A549 (cell line): ENCODE measurements around the gene SH3RF3.

Source experiments
- CEBPB ChIP-seq, 2 experiments: fragments of >200 bp in 1 of 2; sonication (Bioruptor Twin) in 1 of 2; formaldehyde crosslinking in 1 of 2; IDR thresholded peaks; 2 replicates each; pipeline ENCODE4 v1.6.1; 2012 to 2016
- EP300 ChIP-seq, 2 experiments: fragments of >200 bp; sonication (Bioruptor Twin); formaldehyde crosslinking; IDR thresholded peaks; 2 replicates in 1 of 2; 3 replicates in 1 of 2; pipeline ENCODE4 v1.6.1; 2016 to 2017
- HOXA7 ChIP-seq: fragments of 250-450 bp; sonication (Bioruptor Pico); IDR thresholded peaks from 2 replicates; pipeline ENCODE4 v1.5.0; 2020; ENCODE audit warnings: mild to moderate bottlenecking, moderate library complexity
- HOXB5 ChIP-seq: fragments of 250-450 bp; sonication (Bioruptor Pico); IDR thresholded peaks from 2 replicates; pipeline ENCODE4 v1.5.0; 2020; ENCODE audit warnings: mild to moderate bottlenecking, moderate library complexity
- JUNB ChIP-seq: fragments of >200 bp; sonication (Bioruptor Twin); formaldehyde crosslinking; IDR thresholded peaks from 2 replicates; pipeline ENCODE4 v1.6.1; 2016
- KDM1A ChIP-seq: fragments of 200-600 bp; sonication (generic); IDR thresholded peaks from 2 replicates; pipeline ENCODE4 v1.6.1; 2016; ENCODE audit warnings: low read depth, mild to moderate bottlenecking
- PHF8 ChIP-seq: fragments of 200-600 bp; sonication (generic); IDR thresholded peaks from 2 replicates; pipeline ENCODE4 v1.6.1; 2016; ENCODE audit warnings: low read depth, mild to moderate bottlenecking, antibody characterized with exemption, moderate library complexity, borderline replicate concordance
- POLR2A ChIP-seq: IDR thresholded peaks from 2 replicates; pipeline ENCODE4 v1.6.1; 2012; ENCODE audit warnings: mild to moderate bottlenecking, low read length
- ZFP36 ChIP-seq: fragments of 450-650 bp; IDR thresholded peaks from 2 replicates; pipeline ENCODE4 v1.6.1; 2014; ENCODE audit warnings: borderline replicate concordance; ENCODE audit not compliant: partially characterized antibody
- ZNF302 ChIP-seq: fragments of 250-450 bp; sonication (Bioruptor Pico); IDR thresholded peaks from 2 replicates; pipeline ENCODE4 v1.9.0; 2021; ENCODE audit warnings: inconsistent platforms, mild to moderate bottlenecking, moderate library complexity
- TF ChIP-seq, protein P1 (sequence below): fragments of >200 bp; sonication (Bioruptor Twin); formaldehyde crosslinking; IDR thresholded peaks from 3 replicates; pipeline ENCODE4 v1.5.1; 2016
- TF ChIP-seq, protein P2 (sequence below): fragments of 200-600 bp; sonication (generic); IDR thresholded peaks from 2 replicates; pipeline ENCODE4 v1.6.1; 2016; ENCODE audit warnings: antibody characterized with exemption, mild to moderate bottlenecking, moderate library complexity
- TF ChIP-seq, protein P3 (sequence below): fragments of 450-650 bp; IDR thresholded peaks from 2 replicates; pipeline ENCODE4 v1.6.1; 2014; ENCODE audit warnings: antibody characterized with exemption
- TF ChIP-seq, protein P4 (sequence below): IDR thresholded peaks from 2 replicates; pipeline ENCODE4 v1.6.1; 2012

DNA sequence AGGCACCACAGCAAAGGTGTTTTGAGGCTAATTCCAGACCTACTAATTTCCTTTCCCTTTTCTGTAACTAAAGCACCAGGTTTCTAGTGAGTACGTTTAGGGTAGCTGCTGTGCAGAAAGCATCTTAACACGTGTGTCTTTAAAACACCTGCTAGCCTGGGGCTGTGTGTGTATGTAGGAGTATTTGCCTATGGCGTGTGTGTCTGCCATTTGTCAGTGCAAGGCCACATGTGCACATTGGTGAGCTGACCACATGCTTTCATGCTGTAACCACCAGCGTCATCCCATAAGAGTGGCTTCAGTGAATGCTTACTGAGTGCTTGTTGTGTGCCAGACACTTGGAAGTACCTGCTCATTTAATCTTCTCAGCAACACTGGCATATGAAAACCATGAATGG, 243.2 kb downstream of the SH3RF3 start:
- TF ChIP-seq HOXB5 (no peak), KDM1A (no peak), JUNB (no peak), POLR2A (no peak), ZNF302 (CRISPR knock-in tag) (no peak), PHF8 (no peak), EP300 (IDR thresholded peaks at IDR 0.05) (no peak), CEBPB (IDR thresholded peaks at IDR 0.05) (no peak), HOXA7 (CRISPR knock-in tag) (no peak), ZFP36 (no peak)
- TF ChIP-seq, protein P1, sequence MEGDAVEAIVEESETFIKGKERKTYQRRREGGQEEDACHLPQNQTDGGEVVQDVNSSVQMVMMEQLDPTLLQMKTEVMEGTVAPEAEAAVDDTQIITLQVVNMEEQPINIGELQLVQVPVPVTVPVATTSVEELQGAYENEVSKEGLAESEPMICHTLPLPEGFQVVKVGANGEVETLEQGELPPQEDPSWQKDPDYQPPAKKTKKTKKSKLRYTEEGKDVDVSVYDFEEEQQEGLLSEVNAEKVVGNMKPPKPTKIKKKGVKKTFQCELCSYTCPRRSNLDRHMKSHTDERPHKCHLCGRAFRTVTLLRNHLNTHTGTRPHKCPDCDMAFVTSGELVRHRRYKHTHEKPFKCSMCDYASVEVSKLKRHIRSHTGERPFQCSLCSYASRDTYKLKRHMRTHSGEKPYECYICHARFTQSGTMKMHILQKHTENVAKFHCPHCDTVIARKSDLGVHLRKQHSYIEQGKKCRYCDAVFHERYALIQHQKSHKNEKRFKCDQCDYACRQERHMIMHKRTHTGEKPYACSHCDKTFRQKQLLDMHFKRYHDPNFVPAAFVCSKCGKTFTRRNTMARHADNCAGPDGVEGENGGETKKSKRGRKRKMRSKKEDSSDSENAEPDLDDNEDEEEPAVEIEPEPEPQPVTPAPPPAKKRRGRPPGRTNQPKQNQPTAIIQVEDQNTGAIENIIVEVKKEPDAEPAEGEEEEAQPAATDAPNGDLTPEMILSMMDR: no peak
- TF ChIP-seq, protein P2, sequence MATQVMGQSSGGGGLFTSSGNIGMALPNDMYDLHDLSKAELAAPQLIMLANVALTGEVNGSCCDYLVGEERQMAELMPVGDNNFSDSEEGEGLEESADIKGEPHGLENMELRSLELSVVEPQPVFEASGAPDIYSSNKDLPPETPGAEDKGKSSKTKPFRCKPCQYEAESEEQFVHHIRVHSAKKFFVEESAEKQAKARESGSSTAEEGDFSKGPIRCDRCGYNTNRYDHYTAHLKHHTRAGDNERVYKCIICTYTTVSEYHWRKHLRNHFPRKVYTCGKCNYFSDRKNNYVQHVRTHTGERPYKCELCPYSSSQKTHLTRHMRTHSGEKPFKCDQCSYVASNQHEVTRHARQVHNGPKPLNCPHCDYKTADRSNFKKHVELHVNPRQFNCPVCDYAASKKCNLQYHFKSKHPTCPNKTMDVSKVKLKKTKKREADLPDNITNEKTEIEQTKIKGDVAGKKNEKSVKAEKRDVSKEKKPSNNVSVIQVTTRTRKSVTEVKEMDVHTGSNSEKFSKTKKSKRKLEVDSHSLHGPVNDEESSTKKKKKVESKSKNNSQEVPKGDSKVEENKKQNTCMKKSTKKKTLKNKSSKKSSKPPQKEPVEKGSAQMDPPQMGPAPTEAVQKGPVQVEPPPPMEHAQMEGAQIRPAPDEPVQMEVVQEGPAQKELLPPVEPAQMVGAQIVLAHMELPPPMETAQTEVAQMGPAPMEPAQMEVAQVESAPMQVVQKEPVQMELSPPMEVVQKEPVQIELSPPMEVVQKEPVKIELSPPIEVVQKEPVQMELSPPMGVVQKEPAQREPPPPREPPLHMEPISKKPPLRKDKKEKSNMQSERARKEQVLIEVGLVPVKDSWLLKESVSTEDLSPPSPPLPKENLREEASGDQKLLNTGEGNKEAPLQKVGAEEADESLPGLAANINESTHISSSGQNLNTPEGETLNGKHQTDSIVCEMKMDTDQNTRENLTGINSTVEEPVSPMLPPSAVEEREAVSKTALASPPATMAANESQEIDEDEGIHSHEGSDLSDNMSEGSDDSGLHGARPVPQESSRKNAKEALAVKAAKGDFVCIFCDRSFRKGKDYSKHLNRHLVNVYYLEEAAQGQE: no peak
- TF ChIP-seq, protein P3, sequence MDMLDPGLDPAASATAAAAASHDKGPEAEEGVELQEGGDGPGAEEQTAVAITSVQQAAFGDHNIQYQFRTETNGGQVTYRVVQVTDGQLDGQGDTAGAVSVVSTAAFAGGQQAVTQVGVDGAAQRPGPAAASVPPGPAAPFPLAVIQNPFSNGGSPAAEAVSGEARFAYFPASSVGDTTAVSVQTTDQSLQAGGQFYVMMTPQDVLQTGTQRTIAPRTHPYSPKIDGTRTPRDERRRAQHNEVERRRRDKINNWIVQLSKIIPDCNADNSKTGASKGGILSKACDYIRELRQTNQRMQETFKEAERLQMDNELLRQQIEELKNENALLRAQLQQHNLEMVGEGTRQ: no peak
- TF ChIP-seq, protein P4, sequence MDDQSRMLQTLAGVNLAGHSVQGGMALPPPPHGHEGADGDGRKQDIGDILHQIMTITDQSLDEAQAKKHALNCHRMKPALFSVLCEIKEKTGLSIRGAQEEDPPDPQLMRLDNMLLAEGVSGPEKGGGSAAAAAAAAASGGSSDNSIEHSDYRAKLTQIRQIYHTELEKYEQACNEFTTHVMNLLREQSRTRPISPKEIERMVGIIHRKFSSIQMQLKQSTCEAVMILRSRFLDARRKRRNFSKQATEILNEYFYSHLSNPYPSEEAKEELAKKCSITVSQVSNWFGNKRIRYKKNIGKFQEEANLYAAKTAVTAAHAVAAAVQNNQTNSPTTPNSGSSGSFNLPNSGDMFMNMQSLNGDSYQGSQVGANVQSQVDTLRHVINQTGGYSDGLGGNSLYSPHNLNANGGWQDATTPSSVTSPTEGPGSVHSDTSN: no peak
